ENCODE data around the gene TEX13A. TPM values are rescaled to one million over a fixed set of nuclear protein-coding genes. Genes with fewer than 3 reads are reported as not detected.
"Not testable (repeated sequence)": the region's sequence is repeated elsewhere in the genome, so short reads cannot be mapped to it uniquely, and the experiment has no call there.

Gene TEX13A
- not detected for total RNA-seq

- DNase-seq (ENCODE audit: low spot score) (no peak), ATAC-seq (no peak)
- Mint-ChIP-seq H3K36me3 (peaks cover 7% of the 10 kb centered on the region), H3K27me3 (peaks cover 0 to 8% of the 10 kb centered on the region in 2 donors), H3K9me3 (peaks cover 5% of the 10 kb centered on the region), H3K27ac (no peak within 1 kb of the TSS), H3K4me1 (ENCODE audit: low read depth in 2 of 2) (no peaks in the 10 kb centered on the region), H3K4me3 (no peak within 1 kb of the TSS)
Observed at GRCh38 chrX:105220636-105221035, at the start of gene TEX13A. Gene TEX13A (minus strand): TSS chrX:105220694. CDS start chrX:105220397, 297 bp downstream.

- peaks cover 2% of the 10 kb centered on the region for H3K36me3 Mint-ChIP-seq
- no peak overlapping the region for H3K4me3 Mint-ChIP-seq
Observed at GRCh38 chrX:105269386-105269785, 48.9 kb upstream of the TEX13A start.

GRCh38 chrX:105267167-105267566, 46.7 kb upstream of the TEX13A start:
- H3K36me3 Mint-ChIP-seq = no peaks in the 10 kb centered on the region
- no peak overlapping the region for H3K4me3 Mint-ChIP-seq
- H3K27ac Mint-ChIP-seq = no peak overlapping the region
- no peak for DNase-seq (ENCODE audit: low spot score)
- no peaks in the 10 kb centered on the region for H3K9me3 Mint-ChIP-seq
- no peaks in the 10 kb centered on the region for H3K4me1 Mint-ChIP-seq (ENCODE audit: low read depth in 2 of 2)
- H3K27me3 Mint-ChIP-seq = peaks cover 0 to 6% of the 10 kb centered on the region in 2 donors
- no peak for ATAC-seq

More at GRCh38 chrX:105269386-105269785, 48.9 kb upstream of the TEX13A start:
- no peaks in the 10 kb centered on the region for H3K4me1 Mint-ChIP-seq (ENCODE audit: low read depth in 2 of 2)
- H3K9me3 Mint-ChIP-seq = peaks cover under 1% of the 10 kb centered on the region
- H3K27ac Mint-ChIP-seq = no peak overlapping the region
- no peak for ATAC-seq
- peaks cover 0 to 3% of the 10 kb centered on the region in 2 donors for H3K27me3 Mint-ChIP-seq
- DNase-seq (ENCODE audit: low spot score) = no peak

GRCh38 chrX:105266456-105266855, 46.0 kb upstream of the TEX13A start:
- peaks cover 0 to 6% of the 10 kb centered on the region in 2 donors for H3K27me3 Mint-ChIP-seq
- H3K4me1 Mint-ChIP-seq (ENCODE audit: low read depth in 2 of 2) = no peaks in the 10 kb centered on the region
- no peak overlapping the region for H3K27ac Mint-ChIP-seq
- no peaks in the 10 kb centered on the region for H3K9me3 Mint-ChIP-seq
- no peak for DNase-seq (ENCODE audit: low spot score)
- ATAC-seq = no peak
- peaks cover 2% of the 10 kb centered on the region for H3K36me3 Mint-ChIP-seq
- H3K4me3 Mint-ChIP-seq = no peak overlapping the region

GRCh38 chrX:105265093-105265492, 44.6 kb upstream of the TEX13A start:
- Mint-ChIP-seq H3K27ac (no peak overlapping the region), H3K4me1 (ENCODE audit: low read depth in 2 of 2) (no peaks in the 10 kb centered on the region), H3K27me3 (peaks cover 0 to 6% of the 10 kb centered on the region in 2 donors), H3K4me3 (no peak overlapping the region), H3K9me3 (no peaks in the 10 kb centered on the region), H3K36me3 (peaks cover 4% of the 10 kb centered on the region)
- no peak for ATAC-seq
- no peak for DNase-seq (ENCODE audit: low spot score)

- Mint-ChIP-seq H3K27me3 (peaks cover 0 to 7% of the 10 kb centered on the region in 2 donors), H3K4me1 (ENCODE audit: low read depth in 2 of 2) (no peaks in the 10 kb centered on the region), H3K9me3 (peaks cover under 1% of the 10 kb centered on the region), H3K4me3 (no peak overlapping the region), H3K27ac (no peak overlapping the region), H3K36me3 (peaks cover 4% of the 10 kb centered on the region)
- ATAC-seq (no peak), DNase-seq (ENCODE audit: low spot score) (no peak)
Observed at GRCh38 chrX:105263801-105264200, 43.3 kb upstream of the TEX13A start.

GRCh38 chrX:105263171-105263570, 42.7 kb upstream of the TEX13A start:
- no peak overlapping the region for H3K27ac Mint-ChIP-seq
- no peak overlapping the region for H3K4me3 Mint-ChIP-seq
- peaks cover 4% of the 10 kb centered on the region for H3K36me3 Mint-ChIP-seq
- DNase-seq (ENCODE audit: low spot score) (no peak), ATAC-seq (no peak)
- peaks cover 0 to 10% of the 10 kb centered on the region in 2 donors for H3K27me3 Mint-ChIP-seq
- H3K9me3 Mint-ChIP-seq = peaks cover 7% of the 10 kb centered on the region
- H3K4me1 Mint-ChIP-seq (ENCODE audit: low read depth in 2 of 2) = no peaks in the 10 kb centered on the region

- H3K36me3 Mint-ChIP-seq = peaks cover 4% of the 10 kb centered on the region
- no peaks in the 10 kb centered on the region for H3K4me1 Mint-ChIP-seq (ENCODE audit: low read depth in 2 of 2)
- H3K27ac Mint-ChIP-seq = no peak overlapping the region
- DNase-seq (ENCODE audit: low spot score) (no peak), ATAC-seq (no peak)
- no peak overlapping the region for H3K4me3 Mint-ChIP-seq
- H3K27me3 Mint-ChIP-seq = peaks cover 0 to 11% of the 10 kb centered on the region in 2 donors
- H3K9me3 Mint-ChIP-seq = peaks cover 15% of the 10 kb centered on the region
Observed at GRCh38 chrX:105260291-105261043, 40.0 kb upstream of the TEX13A start.

GRCh38 chrX:105241056-105241455, 20.6 kb upstream of the TEX13A start:
- H3K27ac Mint-ChIP-seq = no peak overlapping the region
- DNase-seq (ENCODE audit: low spot score) (no peak), ATAC-seq (no peak)
- H3K36me3 Mint-ChIP-seq = no peaks in the 10 kb centered on the region
- H3K4me1 Mint-ChIP-seq (ENCODE audit: low read depth in 2 of 2) = no peaks in the 10 kb centered on the region
- no peaks in the 10 kb centered on the region for H3K27me3 Mint-ChIP-seq
- H3K4me3 Mint-ChIP-seq = no peak overlapping the region
- H3K9me3 Mint-ChIP-seq = no peaks in the 10 kb centered on the region

GRCh38 chrX:105237407-105237806, 16.9 kb upstream of the TEX13A start:
- not testable (repeated sequence) for DNase-seq (ENCODE audit: low spot score); H3K36me3 Mint-ChIP-seq; H3K4me1 Mint-ChIP-seq (ENCODE audit: low read depth in 2 of 2); H3K9me3 Mint-ChIP-seq; H3K27me3 Mint-ChIP-seq; ATAC-seq; H3K4me3 Mint-ChIP-seq; H3K27ac Mint-ChIP-seq

- no peak overlapping the region for H3K27ac Mint-ChIP-seq
- no peaks in the 10 kb centered on the region for H3K4me1 Mint-ChIP-seq (ENCODE audit: low read depth in 2 of 2)
- no peaks in the 10 kb centered on the region for H3K36me3 Mint-ChIP-seq
Observed at GRCh38 chrX:105229146-105229545, 8.7 kb upstream of the TEX13A start.

GRCh38 chrX:105228602-105229001, 8.1 kb upstream of the TEX13A start:
- Mint-ChIP-seq H3K27me3 (peaks cover 0 to 8% of the 10 kb centered on the region in 2 donors), H3K4me3 (no peak overlapping the region), H3K27ac (no peak overlapping the region), H3K36me3 (no peaks in the 10 kb centered on the region), H3K4me1 (ENCODE audit: low read depth in 2 of 2) (no peaks in the 10 kb centered on the region), H3K9me3 (no peaks in the 10 kb centered on the region)
- no peak for ATAC-seq
- DNase-seq (ENCODE audit: low spot score) = no peak

More at GRCh38 chrX:105229146-105229545, 8.7 kb upstream of the TEX13A start:
- H3K9me3 Mint-ChIP-seq = no peaks in the 10 kb centered on the region
- H3K27me3 Mint-ChIP-seq = peaks cover 0 to 5% of the 10 kb centered on the region in 2 donors
- H3K4me3 Mint-ChIP-seq = no peak overlapping the region
- ATAC-seq (no peak), DNase-seq (ENCODE audit: low spot score) (no peak)

GRCh38 chrX:105226499-105226898, 6.0 kb upstream of the TEX13A start:
- Mint-ChIP-seq H3K36me3 (peaks cover 7% of the 10 kb centered on the region), H3K27ac (no peak overlapping the region), H3K4me3 (no peak overlapping the region), H3K9me3 (no peaks in the 10 kb centered on the region), H3K4me1 (ENCODE audit: low read depth in 2 of 2) (no peaks in the 10 kb centered on the region), H3K27me3 (peaks cover 0 to 12% of the 10 kb centered on the region in 2 donors)
- DNase-seq (ENCODE audit: low spot score) = no peak
- no peak for ATAC-seq

- Mint-ChIP-seq H3K4me3 (no peak overlapping the region), H3K36me3 (peaks cover 7% of the 10 kb centered on the region), H3K27ac (no peak overlapping the region), H3K27me3 (peaks cover 0 to 8% of the 10 kb centered on the region in 2 donors), H3K4me1 (ENCODE audit: low read depth in 2 of 2) (no peaks in the 10 kb centered on the region), H3K9me3 (no peaks in the 10 kb centered on the region)
- ATAC-seq (no peak), DNase-seq (ENCODE audit: low spot score) (no peak)
Observed at GRCh38 chrX:105221374-105221773, 880 bp upstream of the TEX13A start.
